Liver (tissue), 9 donors: Measurements from ENCODE around the gene TERT. TPM values are rescaled to one million over a fixed set of nuclear protein-coding genes. Genes with fewer than 3 reads are reported as not detected.
"Not testable (repeated sequence)": the region's sequence is repeated elsewhere in the genome, so short reads cannot be mapped to it uniquely, and the experiment has no call there.

Experiments
- DNase-seq: peaks from one replicate; pipeline ENCODE4 v3.0.0-alpha.2; 2017; ENCODE audit warnings: low spot score
- H3K27ac ChIP-seq, 2 donors: one replicate each; pipeline ENCODE4 v1.7.0; 2013; ENCODE audit warnings: inconsistent platforms in 2 of 2, low read length in 2 of 2, control low read depth in 1 of 2, low read depth in 1 of 2, mild to moderate bottlenecking in 1 of 2
- H3K27me3 ChIP-seq, 4 donors: one replicate each; pipeline versions ENCODE4 v1.6.1 to v1.7.0; 2013; ENCODE audit warnings: low read length in 3 of 4, inconsistent platforms in 1 of 4, mild to moderate bottlenecking in 1 of 4, moderate library complexity in 1 of 4; ENCODE audit not compliant: control insufficient read depth in 4 of 4, insufficient read depth in 4 of 4
- H3K36me3 ChIP-seq, 4 donors: one replicate each; pipeline versions ENCODE4 v1.6.1 to v1.7.0; 2013; ENCODE audit warnings: low read length in 3 of 4, mild to moderate bottlenecking in 3 of 4, low read depth in 1 of 4, moderate library complexity in 1 of 4; ENCODE audit not compliant: control insufficient read depth in 4 of 4, insufficient read depth in 3 of 4
- H3K4me1 ChIP-seq, 4 donors: one replicate each; pipeline versions ENCODE4 v1.6.1 to v1.7.0; 2013; ENCODE audit warnings: low read length in 3 of 4, mild to moderate bottlenecking in 3 of 4, moderate library complexity in 1 of 4; ENCODE audit not compliant: control insufficient read depth in 4 of 4, insufficient read depth in 4 of 4
- H3K4me3 ChIP-seq, 3 donors: one replicate each; pipeline versions ENCODE4 v1.6.1 to v1.7.0; 2013; ENCODE audit warnings: low read length in 3 of 3, control low read depth in 1 of 3, low read depth in 1 of 3, mild to moderate bottlenecking in 1 of 3
- H3K9ac ChIP-seq, 2 donors: one replicate each; pipeline ENCODE4 v1.7.0; 2013; ENCODE audit warnings: low read length in 2 of 2, mild to moderate bottlenecking in 2 of 2, moderate library complexity in 2 of 2, control low read depth in 1 of 2, low read depth in 1 of 2
- H3K9me3 ChIP-seq, 4 donors: one replicate each; pipeline versions ENCODE4 v1.6.1 to v1.7.0; 2013; ENCODE audit warnings: low read length in 3 of 4; ENCODE audit not compliant: control insufficient read depth in 4 of 4
- EGR1 ChIP-seq, 2 donors: IDR thresholded peaks; 2 replicates each; pipeline ENCODE4 v1.6.1; 2016 to 2018; ENCODE audit warnings: antibody characterized with exemption in 2 of 2, low read depth in 2 of 2
- FOXA1 ChIP-seq: IDR thresholded peaks from 2 replicates; pipeline ENCODE4 v1.6.1; 2016; ENCODE audit warnings: antibody characterized with exemption
- FOXA2 ChIP-seq: IDR thresholded peaks from 2 replicates; pipeline ENCODE4 v1.6.1; 2016; ENCODE audit warnings: antibody characterized with exemption
- GABPA ChIP-seq, 2 donors: IDR thresholded peaks in 1 of 2; conservative IDR thresholded peaks in 1 of 2; 2 replicates each; pipeline ENCODE4 v1.6.1; 2016; ENCODE audit warnings: antibody characterized with exemption in 2 of 2, mild to moderate bottlenecking in 1 of 2, moderate library complexity in 1 of 2
- HNF4A ChIP-seq, 2 donors: conservative IDR thresholded peaks; 2 replicates each; pipeline ENCODE4 v1.6.1; 2016; ENCODE audit warnings: antibody characterized with exemption in 2 of 2, mild to moderate bottlenecking in 2 of 2
- HNF4G ChIP-seq: IDR thresholded peaks from 2 replicates; pipeline ENCODE4 v1.6.1; 2016; ENCODE audit warnings: antibody characterized with exemption
- JUND ChIP-seq, 2 donors: IDR thresholded peaks; 2 replicates each; pipeline ENCODE4 v1.6.1; 2016; ENCODE audit warnings: antibody characterized with exemption in 2 of 2
- NR2F2 ChIP-seq: IDR thresholded peaks from 2 replicates; pipeline ENCODE4 v1.6.1; 2016; ENCODE audit warnings: antibody characterized with exemption
- RAD21 ChIP-seq, 2 donors: IDR thresholded peaks; 2 replicates each; pipeline ENCODE4 v1.6.1; 2016; ENCODE audit warnings: antibody characterized with exemption in 2 of 2, mild to moderate bottlenecking in 2 of 2
- SP1 ChIP-seq: IDR thresholded peaks from 2 replicates; pipeline ENCODE4 v1.6.1; 2018; ENCODE audit warnings: antibody characterized with exemption, mild to moderate bottlenecking
- TAF1 ChIP-seq: conservative IDR thresholded peaks from 2 replicates; pipeline ENCODE4 v1.6.1; 2016; ENCODE audit warnings: antibody characterized with exemption, mild to moderate bottlenecking
- YY1 ChIP-seq: IDR thresholded peaks from 2 replicates; pipeline ENCODE4 v1.6.1; 2016; ENCODE audit warnings: antibody characterized with exemption, mild to moderate bottlenecking
- WGBS: extraction: QIAGEN DNeasy Blood & Tissue Kit; methylation state at CpG from one replicate; pipeline ENCODE4 v1.1.7; 2013; 5-methylcytosine and 5-hydroxymethylcytosine counted together
- polyA plus RNA-seq, 2 donors: library from polyadenylated mRNA; stranded (reverse) in 1 of 2; unstranded in 1 of 2; fragments of 200-250 nt in 1 of 2; fragments of >200 nt in 1 of 2; fragmentation: Nextera tagmentation in 1 of 2; extraction: Ambion mirVana in 1 of 2; gene quantifications; one replicate each; pipeline versions ENCODE4 v1.2.1 to v1.2.3, GENCODE V29; 2013 to 2015
- total RNA-seq, 2 donors: library from RNA; depleted of rRNA; stranded (reverse); fragments of >200 nt; gene quantifications; one replicate each; pipeline ENCODE4 v1.2.3, GENCODE V29; 2014
- TF ChIP-seq, protein P1 (sequence below): fragments of 150-350 bp; IDR thresholded peaks from 2 replicates; pipeline ENCODE4 v1.5.1; 2017; ENCODE audit warnings: improper control_type of control experiment, low read depth, low read length; ENCODE audit not compliant: missing input control
- TF ChIP-seq, protein P2 (sequence below): IDR thresholded peaks from 2 replicates; pipeline ENCODE4 v1.6.1; 2016; ENCODE audit warnings: antibody characterized with exemption
- TF ChIP-seq, protein P3 (sequence below): IDR thresholded peaks from 2 replicates; pipeline ENCODE4 v1.6.1; 2016; ENCODE audit warnings: antibody characterized with exemption
- TF ChIP-seq, protein P4 (sequence below): IDR thresholded peaks from 2 replicates; pipeline ENCODE4 v1.6.1; 2016; ENCODE audit warnings: antibody characterized with exemption
- donor health status: healthy.
- donor health status: healthy.
- donor health status: healthy.
- donor health status: healthy.
- donor health status: healthy.

TERT gene
- total and polyA plus RNA-seq, 4 donors = 0.14 TPM; not detected in 3

DNA sequence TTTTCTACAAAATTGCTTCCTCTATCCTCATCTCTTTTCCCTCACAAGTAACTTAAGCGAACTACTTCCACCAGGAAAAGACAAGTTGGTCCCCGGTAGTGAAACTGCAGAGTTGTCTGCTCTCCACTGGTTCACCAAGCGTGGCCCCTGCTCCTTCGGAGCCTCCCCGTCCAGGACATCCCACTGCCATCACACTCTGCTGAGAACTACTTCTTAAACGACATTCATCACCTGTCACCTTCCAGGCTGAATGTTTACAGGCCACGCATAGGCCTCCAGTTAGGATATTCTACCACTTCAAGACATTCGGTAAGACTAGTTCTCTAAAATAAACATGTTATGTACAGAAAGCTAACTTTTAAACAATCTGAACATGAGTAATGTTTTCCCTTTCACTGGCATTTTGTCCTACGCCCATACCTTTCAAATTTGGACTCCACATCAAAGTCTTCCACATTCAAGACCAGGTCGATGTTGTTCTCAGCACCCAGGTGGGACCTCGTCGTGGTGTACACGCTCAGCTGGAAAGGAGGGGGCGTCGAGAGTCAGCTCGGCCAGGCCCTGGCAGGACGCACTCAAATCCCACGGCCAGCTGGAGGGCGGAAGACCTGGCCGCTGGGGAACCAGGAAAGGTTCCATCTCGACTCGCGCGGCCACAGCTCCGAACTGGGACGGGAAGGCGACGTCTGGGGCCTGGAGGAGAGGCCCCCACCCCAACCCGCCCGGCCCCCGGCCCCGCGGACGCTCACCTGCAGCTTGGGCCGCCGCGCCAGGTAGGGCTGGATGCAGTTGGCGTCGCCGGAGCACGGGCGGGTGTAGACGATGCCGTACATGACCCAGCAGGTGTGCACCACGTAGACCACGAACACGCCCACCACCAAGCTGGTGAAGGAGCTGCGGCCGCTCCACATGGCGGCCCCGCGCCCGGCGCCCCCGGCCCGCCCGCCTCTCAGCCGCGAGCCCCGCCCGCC lies 49.3 kb upstream of the TERT start:
- WGBS = 7% methylated on average over 61 of the region's 61 CpGs
- H3K4me3 ChIP-seq = peak overlapping the region; percentile 62 to 79 (median 67)
- H3K27me3 ChIP-seq = no peaks in the 10 kb centered on the region
- peaks cover 7 to 46% (median 36%) of the 10 kb centered on the region in 4 donors for H3K4me1 ChIP-seq
- TF ChIP-seq HNF4G = no peak
- TF ChIP-seq JUND (IDR thresholded peaks at IDR 0.05) = no peak
- no peak for TF ChIP-seq NR2F2
- TF ChIP-seq YY1 = no peak
- TF ChIP-seq HNF4A (conservative IDR thresholded peaks at IDR 0.05) = no peak
- TF ChIP-seq, protein P1, sequence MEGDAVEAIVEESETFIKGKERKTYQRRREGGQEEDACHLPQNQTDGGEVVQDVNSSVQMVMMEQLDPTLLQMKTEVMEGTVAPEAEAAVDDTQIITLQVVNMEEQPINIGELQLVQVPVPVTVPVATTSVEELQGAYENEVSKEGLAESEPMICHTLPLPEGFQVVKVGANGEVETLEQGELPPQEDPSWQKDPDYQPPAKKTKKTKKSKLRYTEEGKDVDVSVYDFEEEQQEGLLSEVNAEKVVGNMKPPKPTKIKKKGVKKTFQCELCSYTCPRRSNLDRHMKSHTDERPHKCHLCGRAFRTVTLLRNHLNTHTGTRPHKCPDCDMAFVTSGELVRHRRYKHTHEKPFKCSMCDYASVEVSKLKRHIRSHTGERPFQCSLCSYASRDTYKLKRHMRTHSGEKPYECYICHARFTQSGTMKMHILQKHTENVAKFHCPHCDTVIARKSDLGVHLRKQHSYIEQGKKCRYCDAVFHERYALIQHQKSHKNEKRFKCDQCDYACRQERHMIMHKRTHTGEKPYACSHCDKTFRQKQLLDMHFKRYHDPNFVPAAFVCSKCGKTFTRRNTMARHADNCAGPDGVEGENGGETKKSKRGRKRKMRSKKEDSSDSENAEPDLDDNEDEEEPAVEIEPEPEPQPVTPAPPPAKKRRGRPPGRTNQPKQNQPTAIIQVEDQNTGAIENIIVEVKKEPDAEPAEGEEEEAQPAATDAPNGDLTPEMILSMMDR = no peak
- no peak for TF ChIP-seq EGR1 (IDR thresholded peaks at IDR 0.05; ENCODE audit: low read depth in 2 of 2)
- peak overlapping the region; percentile 8 to 36 for H3K9ac ChIP-seq
- H3K9me3 ChIP-seq = no peaks in the 10 kb centered on the region
- H3K27ac ChIP-seq = no peak overlapping the region
- H3K36me3 ChIP-seq = peaks cover 7 to 15% (median 13%) of the 10 kb centered on the region in 4 donors
- no peak for DNase-seq

DNA sequence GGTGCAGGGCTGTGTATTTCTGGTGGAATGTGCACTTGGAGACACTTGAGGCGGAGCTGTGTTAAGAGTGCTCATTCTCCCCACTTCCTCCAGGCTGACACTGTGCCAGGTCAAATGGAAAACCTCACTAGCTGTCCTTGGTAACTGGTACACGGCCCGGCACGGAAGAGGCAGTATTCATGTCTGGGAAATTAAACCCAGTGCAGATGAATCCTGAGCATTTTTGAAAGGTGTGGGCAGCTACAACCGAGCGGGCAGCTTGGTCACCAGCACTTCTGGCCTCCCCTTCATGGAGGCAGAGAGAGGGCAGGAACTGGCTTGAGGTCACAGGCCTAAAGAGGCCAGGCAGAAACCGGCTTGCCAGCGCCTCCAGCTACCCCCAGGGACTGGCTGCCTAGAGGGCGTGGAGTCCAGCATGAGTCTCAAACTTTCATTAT lies 48.5 kb upstream of the TERT start:
- Histone ChIP-seq H3K4me3 (peak overlapping the region in 1 of 3 donors; percentile 79), H3K9ac (no peak overlapping the region), H3K27me3 (no peaks in the 10 kb centered on the region), H3K36me3 (peaks cover 10 to 20% (median 14%) of the 10 kb centered on the region in 4 donors), H3K4me1 (peaks cover 13 to 53% (median 43%) of the 10 kb centered on the region in 4 donors), H3K9me3 (no peaks in the 10 kb centered on the region), H3K27ac (no peak overlapping the region)
- 63% methylated on average over 9 of the region's 9 CpGs for WGBS
- no peak for DNase-seq
- TF ChIP-seq HNF4A (conservative IDR thresholded peaks at IDR 0.05) = no peak
- no peak for TF ChIP-seq GABPA (IDR thresholded peaks at IDR 0.05 in 1 of 2, conservative IDR thresholded peaks at IDR 0.05 in 1 of 2)

DNA sequence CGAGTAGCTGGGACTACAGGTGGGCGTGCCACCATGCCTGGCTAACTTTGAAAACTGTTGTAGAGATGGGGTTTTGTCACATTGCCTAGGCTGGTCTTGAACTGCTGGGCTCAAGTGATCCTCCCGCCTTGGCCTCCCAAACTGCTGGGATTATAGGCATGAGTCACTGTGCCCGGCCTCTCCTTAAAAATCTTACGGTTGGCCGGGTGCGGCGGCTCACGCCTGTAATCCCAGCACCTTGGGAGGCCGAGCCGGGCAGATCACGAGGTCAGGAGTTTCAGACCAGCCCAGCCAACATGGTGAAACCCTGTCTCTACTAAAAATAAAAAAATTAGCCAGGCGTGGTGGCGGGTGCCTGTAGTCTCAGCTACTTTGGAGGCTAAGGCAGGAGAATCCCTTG lies 47.8 kb upstream of the TERT start:
- H3K9ac ChIP-seq, H3K27ac ChIP-seq, H3K4me3 ChIP-seq, DNase-seq, H3K27me3 ChIP-seq, H3K9me3 ChIP-seq: not testable (repeated sequence)
- 96% methylated on average over 14 of the region's 14 CpGs for WGBS
- H3K36me3 ChIP-seq = peaks cover 14 to 21% (median 15%) of the 10 kb centered on the region in 4 donors
- H3K4me1 ChIP-seq = peaks cover 17 to 59% (median 49%) of the 10 kb centered on the region in 4 donors

DNA sequence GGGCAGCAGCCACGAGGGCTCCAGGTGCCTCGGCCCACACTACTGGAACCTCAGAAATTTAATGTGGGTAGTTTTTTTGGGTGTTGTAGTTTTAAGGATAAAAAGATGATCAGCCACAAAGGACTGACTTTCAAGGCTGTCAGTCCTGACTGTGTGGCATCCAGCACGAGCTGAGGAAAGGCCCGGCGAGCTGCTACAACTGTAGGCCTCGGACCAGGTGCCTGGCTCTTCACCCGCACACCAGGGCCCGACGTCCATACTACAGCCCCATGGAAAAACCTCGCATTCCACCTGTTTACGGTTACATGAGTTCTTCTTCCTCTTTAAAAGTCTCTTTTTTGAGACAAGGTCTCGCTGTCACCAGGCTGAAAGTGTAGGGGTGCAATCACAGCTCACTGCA lies 47.4 kb upstream of the TERT start:
- H3K27ac ChIP-seq = no peak overlapping the region
- WGBS = 94% methylated on average over 12 of the region's 12 CpGs
- peaks cover 17 to 64% (median 53%) of the 10 kb centered on the region in 4 donors for H3K4me1 ChIP-seq
- peaks cover 14 to 25% (median 15%) of the 10 kb centered on the region in 4 donors for H3K36me3 ChIP-seq
- H3K4me3 ChIP-seq = no peak overlapping the region
- no peak overlapping the region for H3K9ac ChIP-seq
- no peaks in the 10 kb centered on the region for H3K27me3 ChIP-seq
- DNase-seq = no peak
- no peaks in the 10 kb centered on the region for H3K9me3 ChIP-seq
- TF ChIP-seq, protein P2, sequence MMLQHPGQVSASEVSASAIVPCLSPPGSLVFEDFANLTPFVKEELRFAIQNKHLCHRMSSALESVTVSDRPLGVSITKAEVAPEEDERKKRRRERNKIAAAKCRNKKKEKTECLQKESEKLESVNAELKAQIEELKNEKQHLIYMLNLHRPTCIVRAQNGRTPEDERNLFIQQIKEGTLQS = no peak
- TF ChIP-seq FOXA2 = no peak
- no peak for TF ChIP-seq SP1
- no peak for TF ChIP-seq RAD21 (IDR thresholded peaks at IDR 0.05)
- no peak for TF ChIP-seq TAF1
- no peak for TF ChIP-seq YY1
- TF ChIP-seq JUND (IDR thresholded peaks at IDR 0.05) = no peak
- TF ChIP-seq HNF4A (conservative IDR thresholded peaks at IDR 0.05) = no peak
- TF ChIP-seq, protein P3, sequence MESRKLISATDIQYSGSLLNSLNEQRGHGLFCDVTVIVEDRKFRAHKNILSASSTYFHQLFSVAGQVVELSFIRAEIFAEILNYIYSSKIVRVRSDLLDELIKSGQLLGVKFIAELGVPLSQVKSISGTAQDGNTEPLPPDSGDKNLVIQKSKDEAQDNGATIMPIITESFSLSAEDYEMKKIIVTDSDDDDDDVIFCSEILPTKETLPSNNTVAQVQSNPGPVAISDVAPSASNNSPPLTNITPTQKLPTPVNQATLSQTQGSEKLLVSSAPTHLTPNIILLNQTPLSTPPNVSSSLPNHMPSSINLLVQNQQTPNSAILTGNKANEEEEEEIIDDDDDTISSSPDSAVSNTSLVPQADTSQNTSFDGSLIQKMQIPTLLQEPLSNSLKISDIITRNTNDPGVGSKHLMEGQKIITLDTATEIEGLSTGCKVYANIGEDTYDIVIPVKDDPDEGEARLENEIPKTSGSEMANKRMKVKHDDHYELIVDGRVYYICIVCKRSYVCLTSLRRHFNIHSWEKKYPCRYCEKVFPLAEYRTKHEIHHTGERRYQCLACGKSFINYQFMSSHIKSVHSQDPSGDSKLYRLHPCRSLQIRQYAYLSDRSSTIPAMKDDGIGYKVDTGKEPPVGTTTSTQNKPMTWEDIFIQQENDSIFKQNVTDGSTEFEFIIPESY = no peak
- TF ChIP-seq EGR1 (IDR thresholded peaks at IDR 0.05; ENCODE audit: low read depth in 2 of 2) = no peak
- no peak for TF ChIP-seq FOXA1
- no peak for TF ChIP-seq HNF4G
- TF ChIP-seq, protein P4, sequence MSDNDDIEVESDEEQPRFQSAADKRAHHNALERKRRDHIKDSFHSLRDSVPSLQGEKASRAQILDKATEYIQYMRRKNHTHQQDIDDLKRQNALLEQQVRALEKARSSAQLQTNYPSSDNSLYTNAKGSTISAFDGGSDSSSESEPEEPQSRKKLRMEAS = no peak
